Liver (tissue), 9 donors: Measurements from ENCODE around the gene C11orf21. TPM values are rescaled to one million over a fixed set of nuclear protein-coding genes. Genes with fewer than 3 reads are reported as not detected.

Experiments
- DNase-seq: peaks from one replicate; pipeline ENCODE4 v3.0.0-alpha.2; 2017; ENCODE audit warnings: low spot score
- H3K27ac ChIP-seq, 2 donors: one replicate each; pipeline ENCODE4 v1.7.0; 2013; ENCODE audit warnings: inconsistent platforms in 2 of 2, low read length in 2 of 2, control low read depth in 1 of 2, low read depth in 1 of 2, mild to moderate bottlenecking in 1 of 2
- H3K27me3 ChIP-seq, 4 donors: one replicate each; pipeline versions ENCODE4 v1.6.1 to v1.7.0; 2013; ENCODE audit warnings: low read length in 3 of 4, inconsistent platforms in 1 of 4, mild to moderate bottlenecking in 1 of 4, moderate library complexity in 1 of 4; ENCODE audit not compliant: control insufficient read depth in 4 of 4, insufficient read depth in 4 of 4
- H3K36me3 ChIP-seq, 4 donors: one replicate each; pipeline versions ENCODE4 v1.6.1 to v1.7.0; 2013; ENCODE audit warnings: low read length in 3 of 4, mild to moderate bottlenecking in 3 of 4, low read depth in 1 of 4, moderate library complexity in 1 of 4; ENCODE audit not compliant: control insufficient read depth in 4 of 4, insufficient read depth in 3 of 4
- H3K4me1 ChIP-seq, 4 donors: one replicate each; pipeline versions ENCODE4 v1.6.1 to v1.7.0; 2013; ENCODE audit warnings: low read length in 3 of 4, mild to moderate bottlenecking in 3 of 4, moderate library complexity in 1 of 4; ENCODE audit not compliant: control insufficient read depth in 4 of 4, insufficient read depth in 4 of 4
- H3K4me3 ChIP-seq, 3 donors: one replicate each; pipeline versions ENCODE4 v1.6.1 to v1.7.0; 2013; ENCODE audit warnings: low read length in 3 of 3, control low read depth in 1 of 3, low read depth in 1 of 3, mild to moderate bottlenecking in 1 of 3
- H3K9ac ChIP-seq, 2 donors: one replicate each; pipeline ENCODE4 v1.7.0; 2013; ENCODE audit warnings: low read length in 2 of 2, mild to moderate bottlenecking in 2 of 2, moderate library complexity in 2 of 2, control low read depth in 1 of 2, low read depth in 1 of 2
- H3K9me3 ChIP-seq, 4 donors: one replicate each; pipeline versions ENCODE4 v1.6.1 to v1.7.0; 2013; ENCODE audit warnings: low read length in 3 of 4; ENCODE audit not compliant: control insufficient read depth in 4 of 4
- EGR1 ChIP-seq, 2 donors: IDR thresholded peaks; 2 replicates each; pipeline ENCODE4 v1.6.1; 2016 to 2018; ENCODE audit warnings: antibody characterized with exemption in 2 of 2, low read depth in 2 of 2
- FOXA1 ChIP-seq: IDR thresholded peaks from 2 replicates; pipeline ENCODE4 v1.6.1; 2016; ENCODE audit warnings: antibody characterized with exemption
- FOXA2 ChIP-seq: IDR thresholded peaks from 2 replicates; pipeline ENCODE4 v1.6.1; 2016; ENCODE audit warnings: antibody characterized with exemption
- GABPA ChIP-seq, 2 donors: IDR thresholded peaks in 1 of 2; conservative IDR thresholded peaks in 1 of 2; 2 replicates each; pipeline ENCODE4 v1.6.1; 2016; ENCODE audit warnings: antibody characterized with exemption in 2 of 2, mild to moderate bottlenecking in 1 of 2, moderate library complexity in 1 of 2
- HNF4A ChIP-seq, 2 donors: conservative IDR thresholded peaks; 2 replicates each; pipeline ENCODE4 v1.6.1; 2016; ENCODE audit warnings: antibody characterized with exemption in 2 of 2, mild to moderate bottlenecking in 2 of 2
- HNF4G ChIP-seq: IDR thresholded peaks from 2 replicates; pipeline ENCODE4 v1.6.1; 2016; ENCODE audit warnings: antibody characterized with exemption
- JUND ChIP-seq, 2 donors: IDR thresholded peaks; 2 replicates each; pipeline ENCODE4 v1.6.1; 2016; ENCODE audit warnings: antibody characterized with exemption in 2 of 2
- NR2F2 ChIP-seq: IDR thresholded peaks from 2 replicates; pipeline ENCODE4 v1.6.1; 2016; ENCODE audit warnings: antibody characterized with exemption
- RAD21 ChIP-seq, 2 donors: IDR thresholded peaks; 2 replicates each; pipeline ENCODE4 v1.6.1; 2016; ENCODE audit warnings: antibody characterized with exemption in 2 of 2, mild to moderate bottlenecking in 2 of 2
- RXRA ChIP-seq, 2 donors: IDR thresholded peaks; 2 replicates each; pipeline ENCODE4 v1.6.1; 2017 to 2018; ENCODE audit warnings: antibody characterized with exemption in 2 of 2, mild to moderate bottlenecking in 1 of 2
- SP1 ChIP-seq: IDR thresholded peaks from 2 replicates; pipeline ENCODE4 v1.6.1; 2018; ENCODE audit warnings: antibody characterized with exemption, mild to moderate bottlenecking
- TAF1 ChIP-seq: conservative IDR thresholded peaks from 2 replicates; pipeline ENCODE4 v1.6.1; 2016; ENCODE audit warnings: antibody characterized with exemption, mild to moderate bottlenecking
- YY1 ChIP-seq: IDR thresholded peaks from 2 replicates; pipeline ENCODE4 v1.6.1; 2016; ENCODE audit warnings: antibody characterized with exemption, mild to moderate bottlenecking
- WGBS: extraction: QIAGEN DNeasy Blood & Tissue Kit; methylation state at CpG from one replicate; pipeline ENCODE4 v1.1.7; 2013; 5-methylcytosine and 5-hydroxymethylcytosine counted together
- polyA plus RNA-seq, 2 donors: library from polyadenylated mRNA; stranded (reverse) in 1 of 2; unstranded in 1 of 2; fragments of 200-250 nt in 1 of 2; fragments of >200 nt in 1 of 2; fragmentation: Nextera tagmentation in 1 of 2; extraction: Ambion mirVana in 1 of 2; gene quantifications; one replicate each; pipeline versions ENCODE4 v1.2.1 to v1.2.3, GENCODE V29; 2013 to 2015
- total RNA-seq, 2 donors: library from RNA; depleted of rRNA; stranded (reverse); fragments of >200 nt; gene quantifications; one replicate each; pipeline ENCODE4 v1.2.3, GENCODE V29; 2014
- TF ChIP-seq, protein P1 (sequence below): IDR thresholded peaks from 2 replicates; pipeline ENCODE4 v1.6.1; 2016; ENCODE audit warnings: antibody characterized with exemption
- TF ChIP-seq, protein P2 (sequence below): IDR thresholded peaks from 2 replicates; pipeline ENCODE4 v1.6.1; 2016; ENCODE audit warnings: antibody characterized with exemption, mild to moderate bottlenecking
- TF ChIP-seq, protein P3 (sequence below): IDR thresholded peaks from 2 replicates; pipeline ENCODE4 v1.6.1; 2016; ENCODE audit warnings: antibody characterized with exemption
- TF ChIP-seq, protein P4 (sequence below): fragments of 150-350 bp; IDR thresholded peaks from 2 replicates; pipeline ENCODE4 v1.5.1; 2017; ENCODE audit warnings: improper control_type of control experiment, low read depth, low read length; ENCODE audit not compliant: missing input control
- TF ChIP-seq, protein P5 (sequence below): IDR thresholded peaks from 2 replicates; pipeline ENCODE4 v1.6.1; 2016; ENCODE audit warnings: antibody characterized with exemption
- donor health status: healthy.
- donor health status: healthy.
- donor health status: healthy.
- donor health status: healthy.
- donor health status: healthy.

The C11orf21 gene
- total and polyA plus RNA-seq, 4 donors = 0.14 to 16.2 (median 0.44) TPM

DNA sequence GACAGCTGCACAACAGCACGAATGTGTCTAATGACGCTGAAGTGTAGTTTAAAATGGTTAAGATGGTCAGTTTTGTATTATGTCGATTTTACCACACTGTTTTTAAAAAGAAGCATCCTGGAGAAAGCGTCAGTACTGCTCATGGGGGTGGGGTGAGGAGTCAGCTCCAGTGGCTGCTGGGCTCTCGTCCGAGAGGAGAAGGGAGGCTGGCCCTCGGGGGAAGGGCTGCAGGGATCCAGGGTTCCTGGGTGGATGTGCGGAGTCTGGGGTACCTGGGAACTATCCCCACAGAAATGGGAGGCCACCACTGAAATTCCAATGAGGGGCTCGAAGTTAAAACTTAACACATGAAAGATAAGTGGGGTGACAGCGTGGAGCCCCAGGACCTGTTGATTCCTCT is 11.9 kb downstream of the C11orf21 start:
- Histone ChIP-seq H3K36me3 (no peaks in the 10 kb centered on the region), H3K9me3 (no peaks in the 10 kb centered on the region), H3K4me1 (peaks cover 0 to 5% (median 2%) of the 10 kb centered on the region in 4 donors), H3K4me3 (no peak overlapping the region), H3K27me3 (peaks cover 0 to 3% (median 1%) of the 10 kb centered on the region in 4 donors), H3K9ac (no peak overlapping the region), H3K27ac (no peak overlapping the region)
- 74% methylated on average over 10 of the region's 10 CpGs for WGBS
- TF ChIP-seq, protein P1, sequence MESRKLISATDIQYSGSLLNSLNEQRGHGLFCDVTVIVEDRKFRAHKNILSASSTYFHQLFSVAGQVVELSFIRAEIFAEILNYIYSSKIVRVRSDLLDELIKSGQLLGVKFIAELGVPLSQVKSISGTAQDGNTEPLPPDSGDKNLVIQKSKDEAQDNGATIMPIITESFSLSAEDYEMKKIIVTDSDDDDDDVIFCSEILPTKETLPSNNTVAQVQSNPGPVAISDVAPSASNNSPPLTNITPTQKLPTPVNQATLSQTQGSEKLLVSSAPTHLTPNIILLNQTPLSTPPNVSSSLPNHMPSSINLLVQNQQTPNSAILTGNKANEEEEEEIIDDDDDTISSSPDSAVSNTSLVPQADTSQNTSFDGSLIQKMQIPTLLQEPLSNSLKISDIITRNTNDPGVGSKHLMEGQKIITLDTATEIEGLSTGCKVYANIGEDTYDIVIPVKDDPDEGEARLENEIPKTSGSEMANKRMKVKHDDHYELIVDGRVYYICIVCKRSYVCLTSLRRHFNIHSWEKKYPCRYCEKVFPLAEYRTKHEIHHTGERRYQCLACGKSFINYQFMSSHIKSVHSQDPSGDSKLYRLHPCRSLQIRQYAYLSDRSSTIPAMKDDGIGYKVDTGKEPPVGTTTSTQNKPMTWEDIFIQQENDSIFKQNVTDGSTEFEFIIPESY = no peak
- TF ChIP-seq YY1 (no peak), FOXA1 (no peak), HNF4A (conservative IDR thresholded peaks at IDR 0.05) (no peak)
- TF ChIP-seq, protein P2, sequence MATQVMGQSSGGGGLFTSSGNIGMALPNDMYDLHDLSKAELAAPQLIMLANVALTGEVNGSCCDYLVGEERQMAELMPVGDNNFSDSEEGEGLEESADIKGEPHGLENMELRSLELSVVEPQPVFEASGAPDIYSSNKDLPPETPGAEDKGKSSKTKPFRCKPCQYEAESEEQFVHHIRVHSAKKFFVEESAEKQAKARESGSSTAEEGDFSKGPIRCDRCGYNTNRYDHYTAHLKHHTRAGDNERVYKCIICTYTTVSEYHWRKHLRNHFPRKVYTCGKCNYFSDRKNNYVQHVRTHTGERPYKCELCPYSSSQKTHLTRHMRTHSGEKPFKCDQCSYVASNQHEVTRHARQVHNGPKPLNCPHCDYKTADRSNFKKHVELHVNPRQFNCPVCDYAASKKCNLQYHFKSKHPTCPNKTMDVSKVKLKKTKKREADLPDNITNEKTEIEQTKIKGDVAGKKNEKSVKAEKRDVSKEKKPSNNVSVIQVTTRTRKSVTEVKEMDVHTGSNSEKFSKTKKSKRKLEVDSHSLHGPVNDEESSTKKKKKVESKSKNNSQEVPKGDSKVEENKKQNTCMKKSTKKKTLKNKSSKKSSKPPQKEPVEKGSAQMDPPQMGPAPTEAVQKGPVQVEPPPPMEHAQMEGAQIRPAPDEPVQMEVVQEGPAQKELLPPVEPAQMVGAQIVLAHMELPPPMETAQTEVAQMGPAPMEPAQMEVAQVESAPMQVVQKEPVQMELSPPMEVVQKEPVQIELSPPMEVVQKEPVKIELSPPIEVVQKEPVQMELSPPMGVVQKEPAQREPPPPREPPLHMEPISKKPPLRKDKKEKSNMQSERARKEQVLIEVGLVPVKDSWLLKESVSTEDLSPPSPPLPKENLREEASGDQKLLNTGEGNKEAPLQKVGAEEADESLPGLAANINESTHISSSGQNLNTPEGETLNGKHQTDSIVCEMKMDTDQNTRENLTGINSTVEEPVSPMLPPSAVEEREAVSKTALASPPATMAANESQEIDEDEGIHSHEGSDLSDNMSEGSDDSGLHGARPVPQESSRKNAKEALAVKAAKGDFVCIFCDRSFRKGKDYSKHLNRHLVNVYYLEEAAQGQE = no peak
- DNase-seq = peak; percentile 5

DNA sequence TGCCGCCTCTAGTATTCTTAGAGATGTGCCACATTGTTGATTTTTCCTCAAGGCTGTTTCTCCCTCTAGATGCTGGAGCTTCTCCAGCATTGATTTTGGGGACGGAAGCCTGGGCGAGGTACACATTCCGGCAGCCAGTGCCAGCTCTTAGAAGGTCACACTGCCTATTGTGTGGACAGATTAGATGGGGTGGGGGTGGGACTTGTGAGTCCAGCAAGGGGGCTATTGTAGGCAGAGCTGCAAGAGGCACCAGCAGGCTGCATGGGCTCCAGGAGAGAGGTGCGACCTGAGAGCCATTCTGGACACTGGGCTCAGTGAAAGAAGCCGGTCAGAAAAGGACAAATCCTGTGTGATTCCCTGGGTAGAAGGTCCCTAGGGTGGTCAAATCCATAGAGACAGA is 12.4 kb downstream of the C11orf21 start:
- H3K27ac ChIP-seq = no peak overlapping the region
- peaks cover 0 to 3% (median 1%) of the 10 kb centered on the region in 4 donors for H3K27me3 ChIP-seq
- no peak overlapping the region for H3K4me3 ChIP-seq
- H3K36me3 ChIP-seq = no peaks in the 10 kb centered on the region
- no peak overlapping the region for H3K9ac ChIP-seq
- H3K9me3 ChIP-seq = no peaks in the 10 kb centered on the region
- peaks cover 0 to 5% (median 2%) of the 10 kb centered on the region in 4 donors for H3K4me1 ChIP-seq
- TF ChIP-seq YY1 (no peak), HNF4G (no peak), GABPA (IDR thresholded peaks at IDR 0.05 in 1 of 2, conservative IDR thresholded peaks at IDR 0.05 in 1 of 2) (no peak), EGR1 (IDR thresholded peaks at IDR 0.05; ENCODE audit: low read depth in 2 of 2) (no peak), TAF1 (no peak), SP1 (no peak), RXRA (IDR thresholded peaks at IDR 0.05) (no peak), JUND (IDR thresholded peaks at IDR 0.05) (no peak), FOXA2 (no peak), NR2F2 (no peak), RAD21 (IDR thresholded peaks at IDR 0.05) (no peak), HNF4A (conservative IDR thresholded peaks at IDR 0.05) (no peak), FOXA1 (no peak)
- TF ChIP-seq, protein P3, sequence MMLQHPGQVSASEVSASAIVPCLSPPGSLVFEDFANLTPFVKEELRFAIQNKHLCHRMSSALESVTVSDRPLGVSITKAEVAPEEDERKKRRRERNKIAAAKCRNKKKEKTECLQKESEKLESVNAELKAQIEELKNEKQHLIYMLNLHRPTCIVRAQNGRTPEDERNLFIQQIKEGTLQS = no peak
- TF ChIP-seq, protein P2 = no peak
- TF ChIP-seq, protein P4, sequence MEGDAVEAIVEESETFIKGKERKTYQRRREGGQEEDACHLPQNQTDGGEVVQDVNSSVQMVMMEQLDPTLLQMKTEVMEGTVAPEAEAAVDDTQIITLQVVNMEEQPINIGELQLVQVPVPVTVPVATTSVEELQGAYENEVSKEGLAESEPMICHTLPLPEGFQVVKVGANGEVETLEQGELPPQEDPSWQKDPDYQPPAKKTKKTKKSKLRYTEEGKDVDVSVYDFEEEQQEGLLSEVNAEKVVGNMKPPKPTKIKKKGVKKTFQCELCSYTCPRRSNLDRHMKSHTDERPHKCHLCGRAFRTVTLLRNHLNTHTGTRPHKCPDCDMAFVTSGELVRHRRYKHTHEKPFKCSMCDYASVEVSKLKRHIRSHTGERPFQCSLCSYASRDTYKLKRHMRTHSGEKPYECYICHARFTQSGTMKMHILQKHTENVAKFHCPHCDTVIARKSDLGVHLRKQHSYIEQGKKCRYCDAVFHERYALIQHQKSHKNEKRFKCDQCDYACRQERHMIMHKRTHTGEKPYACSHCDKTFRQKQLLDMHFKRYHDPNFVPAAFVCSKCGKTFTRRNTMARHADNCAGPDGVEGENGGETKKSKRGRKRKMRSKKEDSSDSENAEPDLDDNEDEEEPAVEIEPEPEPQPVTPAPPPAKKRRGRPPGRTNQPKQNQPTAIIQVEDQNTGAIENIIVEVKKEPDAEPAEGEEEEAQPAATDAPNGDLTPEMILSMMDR = no peak
- TF ChIP-seq, protein P5, sequence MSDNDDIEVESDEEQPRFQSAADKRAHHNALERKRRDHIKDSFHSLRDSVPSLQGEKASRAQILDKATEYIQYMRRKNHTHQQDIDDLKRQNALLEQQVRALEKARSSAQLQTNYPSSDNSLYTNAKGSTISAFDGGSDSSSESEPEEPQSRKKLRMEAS = no peak
- TF ChIP-seq, protein P1 = no peak
- DNase-seq = peak; percentile 9
- 48% methylated on average over 6 of the region's 6 CpGs for WGBS
